ENCODE results near the gene BMPER. TPM values are rescaled to one million over a fixed set of nuclear protein-coding genes. Genes with fewer than 3 reads are reported as not detected.

The BMPER gene
- polyA plus RNA-seq, 1 of the 3 experiments (the other 2 are of a cell fraction), result 20.0 TPM

GRCh38 chr7:34155220-34155908 is 250.0 kb downstream of the BMPER start:
- CTCF ChIA-PET, result interaction anchor here (0.8 kb wide), 1 partner anchor 64 kb away, joined by 3 read pairs; no protein-coding TSS in a partner anchor
- WGBS (ENCODE audit: low lambda C conversion rate), result 16% methylated on average over 3 of the region's 3 CpGs
- 0 out of 2 replicates have a peak, but pooled peaks have one; percentile 51 for TF ChIP-seq FOXM1 (IDR thresholded peaks at IDR 0.05; ENCODE audit: low read depth)
- peak; percentile 85 for TF ChIP-seq FOSL2 (IDR thresholded peaks at IDR 0.05; ENCODE audit: borderline replicate concordance, low read depth)
- no peak for TF ChIP-seq ELF1 (IDR thresholded peaks at IDR 0.05)
- peak; percentile 78; the same call in 1 of the 2 replicates for TF ChIP-seq YY1 (IDR thresholded peaks at IDR 0.05; ENCODE audit: low read depth)
- no peak for TF ChIP-seq GABPA (IDR thresholded peaks at IDR 0.05; ENCODE audit: low read depth)
- peak in 1 of 2 experiments; percentile 67; a peak in 1 of 4 replicates for TF ChIP-seq EP300 (IDR thresholded peaks at IDR 0.05; ENCODE audit: borderline replicate concordance in 1 of 2, low read depth in 1 of 2, low read length in 1 of 2)
- TF ChIP-seq REST (IDR thresholded peaks at IDR 0.05; ENCODE audit: low read depth, low read length), result peak; percentile 28; the same call in 1 of the 2 replicates
- TF ChIP-seq CHD2 (IDR thresholded peaks at IDR 0.05; ENCODE audit: low read length, partially characterized antibody), result no peak
- peak; percentile 82 for TF ChIP-seq PBX3 (IDR thresholded peaks at IDR 0.05)
- no peak for TF ChIP-seq RAD21 (IDR thresholded peaks at IDR 0.05; ENCODE audit: low read length)
- TF ChIP-seq RCOR1 (IDR thresholded peaks at IDR 0.05; ENCODE audit: low read length), result no peak
- 0 out of 2 replicates have a peak, but pooled peaks have one; percentile 17 for TF ChIP-seq TAF1 (IDR thresholded peaks at IDR 0.05; ENCODE audit: borderline replicate concordance, low read depth, low read length)
- TF ChIP-seq USF1 (IDR thresholded peaks at IDR 0.05; ENCODE audit: borderline replicate concordance, low read depth), result no peak
- 0 out of 2 replicates have a peak, but pooled peaks have one; percentile 44 for TF ChIP-seq TEAD4 (IDR thresholded peaks at IDR 0.05; ENCODE audit: borderline replicate concordance, insufficient read depth)
- no peak for TF ChIP-seq SIN3A (IDR thresholded peaks at IDR 0.05; ENCODE audit: borderline replicate concordance, low read depth, low read length)
- TF ChIP-seq CTCF (IDR thresholded peaks at IDR 0.05), result no peak
- peak; percentile 84 for TF ChIP-seq JUND (IDR thresholded peaks at IDR 0.05)
- TF ChIP-seq GATA2 (CRISPR knock-in tag; IDR thresholded peaks at IDR 0.05), result no peak
- no peak for TF ChIP-seq IRF3 (IDR thresholded peaks at IDR 0.05; ENCODE audit: low read depth, low read length)
- no peak for TF ChIP-seq EZH2phosphoT487 (IDR thresholded peaks at IDR 0.05; ENCODE audit: borderline replicate concordance, low read depth)
- peak; percentile 99 for TF ChIP-seq MEF2A (IDR thresholded peaks at IDR 0.05; ENCODE audit: borderline replicate concordance, low read depth)

More at GRCh38 chr7:34155220-34155908, 250.0 kb downstream of the BMPER start:
- Histone ChIP-seq H4K20me1 (ENCODE audit: insufficient read depth) (no peaks in the 10 kb centered on the region), H3K27me3 (ENCODE audit: insufficient read depth) (no peaks in the 10 kb centered on the region), H3K4me1 (ENCODE audit: control insufficient read depth in 1 of 2, insufficient read depth in 2 of 2, low read depth in 1 of 2, low read length in 1 of 2) (peaks cover 0 to 42% of the 10 kb centered on the region in 2 experiments; a peak in 3 of 4 replicates), H3K9me3 (no peaks in the 10 kb centered on the region), H3K4me3 (ENCODE audit: low read depth in 2 of 2, low read length in 1 of 2) (peak overlapping the region in 1 of 2 experiments; percentile 13; a peak in 1 of 4 replicates), H3K9me2 (no peaks in the 10 kb centered on the region), H2AFZ (ENCODE audit: low read depth) (peak overlapping the region; percentile 63), H3K27ac (ENCODE audit: low read depth in 2 of 2, low read length in 1 of 2) (peak overlapping the region in 1 of 2 experiments; percentile 80; a peak in 2 of 4 replicates), H3K4me2 (peak overlapping the region; percentile 46), H3F3A (replicated peaks; ENCODE audit: insufficient read depth) (peaks cover 13% of the 10 kb centered on the region), H3K79me2 (ENCODE audit: insufficient read depth) (no peaks in the 10 kb centered on the region), H3K36me3 (replicated peaks in 1 of 2; ENCODE audit: control insufficient read depth in 1 of 2, insufficient read depth in 2 of 2, low read length in 1 of 2) (no peaks in the 10 kb centered on the region), H3K9ac (peak overlapping the region; percentile 42; the same call in 1 of the 2 replicates)
- DNase-seq, result no peak
- POLR2A ChIA-PET, result no interaction called here
